B cell (primary cell): ENCODE measurements around the gene IRF9. TPM values are rescaled to one million over a fixed set of nuclear protein-coding genes. Genes with fewer than 3 reads are reported as not detected.
A peak's percentile ranks its signal among the peaks of the same experiment; 100 is the strongest.

Source experiments
- ATAC-seq: fragments of 200-7000 bp; cut with Tn5 transposase; one replicate; pipeline ENCODE4 v1.10.0; 2021; ENCODE audit warnings: low read depth, mild to moderate bottlenecking, moderate number of reproducible peaks, moderate library complexity
- CTCF ChIA-PET: fragments of 350-600 bp; sonication (Branson Sonifier 250); formaldehyde crosslinking; loops from one replicate; lab custom pipeline; 2021; ENCODE audit warnings: antibody characterized with exemption, inconsistent platforms; lab: Charles Lee
- POLR2A ChIA-PET: fragments of 350-600 bp; sonication (Branson Sonifier 250); formaldehyde crosslinking; loops from one replicate; lab custom pipeline; 2021; ENCODE audit warnings: antibody characterized with exemption; lab: Charles Lee
- DNase-seq: peaks from one replicate; pipeline ENCODE4 v3.0.0; 2013
- H2AFZ ChIP-seq: 2 replicates; pipeline ENCODE4 v1.6.1; 2012; ENCODE audit warnings: mild to moderate bottlenecking, low read depth, low read length; ENCODE audit not compliant: insufficient read depth, poor library complexity, severe bottlenecking
- H3K27ac ChIP-seq, 2 donors: 1 replicate in 1 of 2; 2 replicates in 1 of 2; pipeline ENCODE4 v1.5.1; 2012 to 2013; ENCODE audit warnings: low read length in 2 of 2, mild to moderate bottlenecking in 2 of 2, moderate library complexity in 1 of 2
- H3K27me3 ChIP-seq, 4 experiments: fragments of 200-600 bp in 1 of 4; sonication (generic) in 1 of 4; replicated peaks in 1 of 4; 1 replicate in 2 of 4; 2 replicates in 2 of 4; pipeline versions ENCODE4 v1.6.1 to v1.7.0; 2013 to 2016; ENCODE audit warnings: low read length in 3 of 4, mild to moderate bottlenecking in 2 of 4, mixed read lengths in 1 of 4, moderate library complexity in 1 of 4; ENCODE audit not compliant: insufficient read depth in 4 of 4, control insufficient read depth in 3 of 4; ENCODE audit errors: control extremely low read depth in 1 of 4
- H3K36me3 ChIP-seq, 2 experiments: replicated peaks in 1 of 2; 1 replicate in 1 of 2; 2 replicates in 1 of 2; pipeline versions ENCODE4 v1.6.1 to v1.7.1; 2013; ENCODE audit warnings: low read length in 1 of 2; ENCODE audit not compliant: insufficient read depth in 2 of 2, control insufficient read depth in 1 of 2; ENCODE audit errors: control extremely low read depth in 1 of 2, extremely low read depth in 1 of 2
- H3K4me1 ChIP-seq, 2 donors: fragments of 200-600 bp in 1 of 2; sonication (generic) in 1 of 2; 1 replicate in 1 of 2; 2 replicates in 1 of 2; pipeline versions ENCODE4 v1.5.1 to v1.6.1; 2013 to 2017; ENCODE audit warnings: low read length in 2 of 2; ENCODE audit not compliant: control insufficient read depth in 2 of 2, insufficient read depth in 2 of 2
- H3K4me2 ChIP-seq: replicated peaks from 2 replicates; pipeline ENCODE3; 2012; ENCODE audit warnings: mild to moderate bottlenecking, low read depth, low read length; ENCODE audit not compliant: poor library complexity, severe bottlenecking
- H3K4me3 ChIP-seq, 5 experiments: fragments of 200-600 bp in 1 of 5; sonication (generic) in 1 of 5; 1 replicate in 3 of 5; 2 replicates in 2 of 5; pipeline versions ENCODE4 v1.5.1 to v1.7.0; 2011 to 2016; ENCODE audit warnings: low read length in 4 of 5, mild to moderate bottlenecking in 4 of 5, low read depth in 2 of 5, control low read depth in 1 of 5, moderate library complexity in 1 of 5; ENCODE audit not compliant: insufficient read depth in 1 of 5; ENCODE audit errors: control extremely low read depth in 1 of 5, extremely low read depth in 1 of 5
- H3K79me2 ChIP-seq: fragments of 200-600 bp; sonication (generic); one replicate; pipeline ENCODE4 v1.6.0; 2016; ENCODE audit warnings: low read length; ENCODE audit not compliant: control insufficient read depth, insufficient read depth
- H3K9ac ChIP-seq: fragments of 200-600 bp; sonication (generic); 2 replicates; pipeline ENCODE4 v1.6.1; 2017; ENCODE audit warnings: mild to moderate bottlenecking, low read length, moderate library complexity
- H3K9me3 ChIP-seq, 3 donors: one replicate each; pipeline versions ENCODE4 v1.6.1 to v1.7.1; 2013; ENCODE audit warnings: low read length in 2 of 3; ENCODE audit not compliant: control insufficient read depth in 2 of 3, insufficient read depth in 1 of 3; ENCODE audit errors: control extremely low read depth in 1 of 3
- H4K20me1 ChIP-seq: 2 replicates; pipeline ENCODE4 v1.6.0; 2012; ENCODE audit warnings: mild to moderate bottlenecking, low read length; ENCODE audit not compliant: insufficient read depth, control insufficient read depth, poor library complexity, severe bottlenecking
- H3K27ac Mint-ChIP-seq: one replicate; pipeline ENCODE4 v1.8.0; 2021; ENCODE audit warnings: mixed read lengths
- H3K27me3 Mint-ChIP-seq: one replicate; pipeline ENCODE4 v1.8.0; 2021; ENCODE audit warnings: mixed read lengths
- H3K4me1 Mint-ChIP-seq: one replicate; pipeline ENCODE4 v1.8.0; 2021; ENCODE audit warnings: mixed read lengths
- H3K4me3 Mint-ChIP-seq: one replicate; pipeline ENCODE4 v1.8.0; 2021; ENCODE audit warnings: mixed read lengths
- H3K9me3 Mint-ChIP-seq: one replicate; pipeline ENCODE4 v1.8.0; 2022; ENCODE audit warnings: mixed read lengths; ENCODE audit not compliant: insufficient read depth
- EZH2 ChIP-seq: IDR thresholded peaks from 2 replicates; pipeline ENCODE4 v1.6.1; 2012; ENCODE audit warnings: borderline replicate concordance, low read depth, mild to moderate bottlenecking, moderate library complexity, low read length; ENCODE audit not compliant: insufficient read depth, poor library complexity, severe bottlenecking
- WGBS: methylation state at CpG from one replicate; pipeline ENCODE4 v1.1.5; 2013; ENCODE audit warnings: missing lambda C conversion rate; ENCODE audit not compliant: insufficient coverage; 5-methylcytosine and 5-hydroxymethylcytosine counted together
- intact Hi-C: fragments of 100-400 bp; cut with micrococcal nuclease; formaldehyde crosslinking; loops from one replicate; pipeline ENCODE4 v1.10.0; 2022
- polyA plus RNA-seq: library from polyadenylated mRNA; depleted of rRNA; stranded (reverse); fragments of >200 nt; gene quantifications from 2 replicates; pipeline ENCODE4 v1.2.3, GENCODE V29; 2012
- total RNA-seq, 2 donors: library from RNA; stranded (reverse); fragments of 120-200 nt in 1 of 2; gene quantifications; 1 replicate in 1 of 2; 2 replicates in 1 of 2; pipeline versions ENCODE4 v1.2.3 to v1.2.4, GENCODE V29; 2013 to 2022
- TF ChIP-seq, protein P1 (sequence below): fragments of 200-600 bp; IDR thresholded peaks from one replicate; pipeline ENCODE4 v1.8.0; 2022; ENCODE audit warnings: antibody characterized with exemption, mild to moderate bottlenecking

IRF9 gene
- total and polyA plus RNA-seq, 2 donors (not counting 1 experiment from before 2014, with no cell fraction given): 191 to 269 TPM

DNA sequence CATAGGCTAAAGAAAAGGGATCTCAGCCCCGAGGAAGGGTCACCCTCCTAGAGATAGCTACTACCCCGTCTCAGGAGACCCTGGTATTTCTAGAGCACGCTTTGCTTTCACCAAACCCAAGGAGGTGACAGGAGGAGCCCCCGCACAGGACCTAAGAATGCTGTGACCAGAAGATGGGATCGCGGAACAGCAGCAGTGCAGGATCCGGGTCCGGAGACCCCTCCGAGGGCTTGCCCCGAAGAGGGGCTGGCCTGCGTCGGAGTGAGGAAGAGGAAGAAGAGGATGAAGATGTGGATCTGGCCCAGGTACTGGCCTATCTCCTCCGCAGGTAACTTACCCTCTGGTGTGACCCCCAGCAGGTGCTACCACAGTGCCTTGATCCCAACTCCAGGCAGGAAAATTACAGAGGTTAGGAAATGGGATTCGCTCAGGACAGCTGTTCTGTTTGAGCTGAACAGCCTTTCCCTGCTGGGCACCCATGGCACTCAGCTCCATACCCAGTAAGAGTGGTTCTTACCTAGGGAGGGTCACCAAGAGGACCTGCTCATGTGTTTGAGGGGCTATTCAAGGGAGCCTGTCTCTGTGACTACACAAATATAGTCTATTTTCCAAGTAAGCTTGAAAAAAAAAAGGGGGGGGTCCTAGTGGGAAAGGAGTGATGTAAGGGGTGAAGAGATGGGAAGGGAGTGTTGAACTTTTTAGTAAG, 45.5 kb upstream of the IRF9 start:
- ATAC-seq: no peak
- WGBS: 4% methylated on average over 12 of the region's 14 CpGs
- CTCF ChIA-PET: interaction anchor here (0.8 to 4.1 kb wide), 19 partner anchors 8 to 195 kb away, joined by 3 to 37 read pairs (median 5); partner anchors contain the start of genes CARMIL3, CIDEB, EMC9 and IRF9
- Mint-ChIP-seq H3K4me3 (peak overlapping the region; percentile 93), H3K4me1 (peaks cover 26% of the 10 kb centered on the region), H3K27ac (peak overlapping the region; percentile 100), H3K9me3 (no peaks in the 10 kb centered on the region), H3K27me3 (no peaks in the 10 kb centered on the region)
- H4K20me1 ChIP-seq: peaks cover 13% of the 10 kb centered on the region
- intact Hi-C loops: loop anchor here (1.0 to 10.0 kb wide), 6 partner anchors 56 to 561 kb away; partner anchors contain the start of genes GMPR2, NEDD8, SDR39U1 and THTPA
- peak overlapping the region; percentile 95 for H3K4me2 ChIP-seq
- H3K4me3 ChIP-seq: peak overlapping the region; percentile 88 to 99 (median 97)
- no peak for DNase-seq
- H3K36me3 ChIP-seq: peaks cover under 1 to 37% of the 10 kb centered on the region in 2 experiments
- POLR2A ChIA-PET: interaction anchor here (0.9 to 2.9 kb wide), 13 partner anchors 10 to 174 kb away, joined by 3 to 49 read pairs (median 15); partner anchors contain the start of genes EMC9, IRF9, MDP1 and PCK2
- peaks cover 37% of the 10 kb centered on the region for H3K79me2 ChIP-seq
- H3K27ac ChIP-seq: peak overlapping the region; percentile 99 to 100
- H3K27me3 ChIP-seq: no peaks in the 10 kb centered on the region
- no peaks in the 10 kb centered on the region for H3K9me3 ChIP-seq
- TF ChIP-seq, protein P1, sequence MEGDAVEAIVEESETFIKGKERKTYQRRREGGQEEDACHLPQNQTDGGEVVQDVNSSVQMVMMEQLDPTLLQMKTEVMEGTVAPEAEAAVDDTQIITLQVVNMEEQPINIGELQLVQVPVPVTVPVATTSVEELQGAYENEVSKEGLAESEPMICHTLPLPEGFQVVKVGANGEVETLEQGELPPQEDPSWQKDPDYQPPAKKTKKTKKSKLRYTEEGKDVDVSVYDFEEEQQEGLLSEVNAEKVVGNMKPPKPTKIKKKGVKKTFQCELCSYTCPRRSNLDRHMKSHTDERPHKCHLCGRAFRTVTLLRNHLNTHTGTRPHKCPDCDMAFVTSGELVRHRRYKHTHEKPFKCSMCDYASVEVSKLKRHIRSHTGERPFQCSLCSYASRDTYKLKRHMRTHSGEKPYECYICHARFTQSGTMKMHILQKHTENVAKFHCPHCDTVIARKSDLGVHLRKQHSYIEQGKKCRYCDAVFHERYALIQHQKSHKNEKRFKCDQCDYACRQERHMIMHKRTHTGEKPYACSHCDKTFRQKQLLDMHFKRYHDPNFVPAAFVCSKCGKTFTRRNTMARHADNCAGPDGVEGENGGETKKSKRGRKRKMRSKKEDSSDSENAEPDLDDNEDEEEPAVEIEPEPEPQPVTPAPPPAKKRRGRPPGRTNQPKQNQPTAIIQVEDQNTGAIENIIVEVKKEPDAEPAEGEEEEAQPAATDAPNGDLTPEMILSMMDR: no peak
- TF ChIP-seq EZH2: no peak
- H3K4me1 ChIP-seq: peaks cover 17 to 25% of the 10 kb centered on the region in 2 donors
- peak overlapping the region; percentile 98 for H3K9ac ChIP-seq
- H2AFZ ChIP-seq: peak overlapping the region; percentile 82
